Stimulated activated CD8-positive, alpha-beta memory T cell treated with anti-CD3 and anti-CD28 coated beads, Interleukin-15, amount 100 ng/mL, for 4 hours (primary cell): ENCODE measurements around the gene LRPPRC.

Experiments
- DNase-seq, 2 donors: peaks; one replicate each; pipeline ENCODE4 v3.0.0-alpha.2; 2020; ENCODE audit warnings: low read depth in 2 of 2

LRPPRC gene

GRCh38 chr2:43980902-43981301, 14.9 kb downstream of the LRPPRC start:
- no peak for DNase-seq

GRCh38 chr2:43977677-43978375, 18.0 kb downstream of the LRPPRC start:
- DNase-seq: no peak

DNA sequence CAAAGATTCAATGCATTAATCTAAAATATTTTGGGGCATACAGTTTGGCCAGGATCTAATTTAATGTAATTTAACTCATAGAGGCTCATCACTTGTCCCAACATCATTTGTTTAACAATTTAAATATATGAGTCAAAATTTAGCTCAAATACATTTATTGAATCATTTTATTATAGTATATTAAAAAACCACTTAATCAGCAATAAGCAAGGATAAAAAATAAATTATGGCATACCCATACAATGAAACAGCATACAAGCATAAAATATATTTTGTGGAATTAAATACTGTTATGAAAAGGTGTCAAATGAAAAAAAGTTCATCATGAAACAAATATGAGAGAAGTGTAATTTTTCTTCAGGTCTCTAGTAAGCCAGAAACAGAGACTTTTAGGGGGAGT, 34.9 kb downstream of the LRPPRC start:
- DNase-seq: no peak

DNA sequence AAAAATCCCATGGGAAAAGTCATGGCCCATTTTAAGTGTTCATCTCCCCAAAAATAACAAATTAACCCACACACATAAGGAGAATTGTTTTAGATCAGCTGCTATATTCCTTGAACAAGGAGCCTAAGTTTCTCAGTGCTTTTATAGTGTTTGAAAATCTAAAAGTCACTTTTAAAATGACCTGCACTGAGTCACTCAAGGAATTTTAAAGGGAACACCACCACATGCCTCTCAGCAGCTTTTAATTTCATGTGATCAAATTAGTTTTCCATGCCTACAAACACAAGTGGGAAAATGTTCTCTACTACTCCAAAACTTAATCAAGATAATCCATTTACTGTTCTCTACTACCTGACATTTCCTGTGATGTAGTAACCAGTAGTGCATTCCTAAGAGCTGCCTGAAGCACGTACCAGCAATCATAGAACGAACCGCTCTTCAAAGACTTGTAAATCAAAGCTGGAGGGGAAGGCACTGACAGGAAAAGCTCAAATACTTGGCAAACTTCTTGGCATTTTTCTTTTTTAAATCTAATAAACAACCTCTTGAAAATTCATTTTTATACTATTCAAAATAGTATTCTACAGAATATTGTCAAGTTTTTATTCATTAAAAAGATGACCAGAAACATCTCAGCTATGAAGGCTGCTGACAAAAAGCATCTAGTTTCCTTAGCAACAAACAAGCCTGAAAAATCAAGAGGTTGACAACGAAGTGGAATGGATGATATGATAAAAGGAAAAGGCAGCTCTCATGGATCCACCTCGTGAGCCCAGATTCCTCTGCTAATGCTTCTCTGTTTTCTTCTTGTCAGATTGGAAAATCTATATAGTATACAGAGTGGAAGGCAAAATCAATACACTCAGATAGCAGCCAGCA, 37.2 kb downstream of the LRPPRC start:
- DNase-seq: no peak

DNA sequence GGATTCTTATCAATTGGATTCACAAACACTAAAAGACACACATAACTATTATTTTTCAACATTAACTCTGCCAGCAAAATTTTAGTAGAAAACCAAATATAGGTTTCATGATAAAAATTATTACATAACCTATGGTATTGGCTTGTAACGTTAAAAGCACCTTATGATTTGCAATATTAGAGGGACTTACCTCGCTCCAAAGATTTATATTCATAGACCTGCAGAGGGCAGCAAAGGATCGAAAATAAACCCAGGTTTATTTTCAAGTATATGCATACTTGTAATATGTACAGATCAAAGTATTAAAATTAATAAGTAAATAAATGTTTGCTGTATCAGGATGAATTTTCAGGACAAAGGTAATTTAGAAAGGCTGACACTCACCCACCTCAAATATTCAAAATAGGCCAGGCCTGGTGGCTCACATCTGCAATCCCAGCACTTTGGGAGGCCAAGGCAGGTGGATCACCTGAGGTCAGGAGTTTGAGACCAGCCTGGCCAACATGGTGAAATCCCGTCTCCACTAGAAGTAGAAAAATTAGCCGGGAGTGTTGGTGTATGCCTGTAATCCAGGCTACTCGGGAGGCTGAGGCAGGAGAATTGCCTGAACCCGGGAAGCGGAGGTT, 45.3 kb downstream of the LRPPRC start:
- DNase-seq: no peak

GRCh38 chr2:43948370-43948769, 47.4 kb downstream of the LRPPRC start:
- no peak for DNase-seq

DNA sequence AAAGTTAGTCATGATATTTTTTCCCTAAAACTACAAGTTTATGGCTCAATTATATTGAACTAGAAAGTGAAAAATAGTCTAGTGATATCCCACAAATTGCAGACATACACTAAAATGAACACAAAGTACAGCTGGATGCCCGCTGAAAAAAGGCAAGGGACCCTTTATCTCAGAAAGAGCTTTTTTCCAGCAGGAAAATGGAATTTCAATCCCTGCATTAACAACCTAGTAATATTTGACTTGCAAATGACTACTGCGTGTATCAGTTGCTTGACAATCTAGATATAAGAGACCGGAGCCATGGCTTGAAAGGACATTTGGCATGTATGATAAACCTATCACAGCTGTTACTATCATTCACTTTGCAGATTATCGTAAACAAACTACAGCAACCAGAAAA, 49.1 kb downstream of the LRPPRC start:
- no peak for DNase-seq

- DNase-seq: no peak
Observed at GRCh38 chr2:43945439-43945838, 50.4 kb downstream of the LRPPRC start.

DNA sequence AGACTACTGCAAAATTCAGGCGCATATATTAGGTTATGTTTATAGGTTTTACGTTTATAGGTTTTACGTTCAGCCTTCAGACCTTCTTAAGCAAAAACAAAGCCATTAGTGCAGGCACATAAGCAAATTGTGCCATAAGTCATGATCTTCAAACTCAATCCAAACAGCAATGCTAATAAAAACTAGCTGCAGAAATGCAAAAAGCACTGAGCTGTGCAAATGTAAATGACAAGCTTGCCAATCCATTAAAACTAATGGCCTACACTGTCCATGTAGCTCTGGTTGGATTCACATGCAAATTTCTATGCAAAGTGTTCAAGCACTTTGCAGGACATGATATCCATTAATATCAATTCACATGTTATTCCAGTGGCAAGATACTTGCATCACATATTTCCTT, 50.9 kb downstream of the LRPPRC start:
- no peak for DNase-seq

DNA sequence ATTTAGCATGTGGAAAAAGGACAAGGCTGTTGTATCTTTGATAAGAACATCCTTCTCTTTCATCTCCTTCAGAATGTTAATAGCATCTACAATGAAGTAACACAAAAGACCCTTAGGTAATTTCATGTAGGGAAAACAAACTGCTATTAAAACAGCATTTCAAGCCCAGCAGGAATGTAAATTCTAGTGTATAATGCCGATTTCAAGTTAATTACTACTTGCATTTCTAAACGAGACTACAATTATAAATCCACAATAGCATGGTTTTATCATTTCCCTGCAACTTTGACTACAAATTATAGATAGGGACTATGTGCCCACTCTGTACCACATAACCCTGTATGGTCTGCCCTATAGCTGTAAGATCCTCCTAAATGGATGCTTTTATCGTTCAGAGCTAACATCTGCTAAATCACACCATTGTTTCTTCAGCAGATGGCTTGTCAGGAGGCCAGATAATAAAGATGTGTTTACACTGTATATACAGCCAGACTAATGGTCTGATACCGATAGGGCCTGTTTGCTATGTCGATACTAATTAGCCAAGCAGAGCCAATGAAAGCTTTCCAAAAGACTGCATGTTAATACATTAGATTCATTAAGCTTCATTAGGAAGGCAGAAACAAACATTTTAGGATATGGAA, 51.9 kb downstream of the LRPPRC start:
- no peak for DNase-seq

GRCh38 chr2:43943323-43943722, 52.5 kb downstream of the LRPPRC start:
- no peak for DNase-seq

DNA sequence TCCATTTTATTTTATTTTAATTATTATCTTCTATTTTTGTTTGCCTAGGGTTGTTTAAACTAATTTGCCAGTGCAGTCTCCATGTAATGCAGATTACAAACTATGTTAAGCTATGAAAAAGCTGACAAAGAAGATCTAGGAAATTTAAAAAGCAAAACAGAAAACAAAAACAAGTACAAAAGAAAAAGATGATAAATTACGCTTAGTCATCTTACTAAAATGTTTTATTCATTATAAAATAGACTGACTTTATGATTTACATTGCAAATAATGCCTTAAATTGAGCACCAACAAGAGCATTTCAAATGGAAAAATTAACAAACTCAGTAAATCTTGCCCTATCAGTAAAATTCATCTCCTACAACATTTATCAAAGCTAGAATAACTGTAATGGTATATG, 52.9 kb downstream of the LRPPRC start:
- no peak for DNase-seq

GRCh38 chr2:43941966-43942365, 53.8 kb downstream of the LRPPRC start:
- no peak for DNase-seq

- DNase-seq: no peak
Observed at GRCh38 chr2:43941359-43941758, 54.4 kb downstream of the LRPPRC start.

DNA sequence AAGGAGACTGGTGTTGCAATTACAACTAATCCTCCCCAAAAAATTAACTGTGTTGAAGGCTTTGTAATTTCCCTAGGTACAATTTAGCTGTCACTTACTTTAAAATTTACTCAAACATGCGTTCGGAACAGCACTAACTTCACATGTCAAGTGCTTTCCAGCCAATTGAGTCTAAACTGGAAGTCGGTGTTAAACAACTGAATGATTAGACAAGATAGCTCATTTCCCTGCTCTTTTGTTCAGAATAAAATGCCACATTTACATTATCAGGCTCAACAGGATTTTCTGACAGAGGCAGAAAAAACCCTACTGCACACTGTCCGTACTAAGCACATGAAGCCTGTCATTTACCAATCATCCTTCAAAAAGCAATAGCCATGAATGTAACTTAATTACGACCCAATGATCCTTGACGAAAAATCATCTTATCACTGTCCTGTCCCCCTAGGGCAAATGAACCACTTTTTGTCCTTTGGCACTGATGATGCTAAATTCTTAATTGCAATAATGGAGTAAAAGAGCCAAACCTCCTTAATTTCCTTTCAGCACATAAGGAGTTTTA, 56.0 kb downstream of the LRPPRC start:
- DNase-seq: no peak

DNA sequence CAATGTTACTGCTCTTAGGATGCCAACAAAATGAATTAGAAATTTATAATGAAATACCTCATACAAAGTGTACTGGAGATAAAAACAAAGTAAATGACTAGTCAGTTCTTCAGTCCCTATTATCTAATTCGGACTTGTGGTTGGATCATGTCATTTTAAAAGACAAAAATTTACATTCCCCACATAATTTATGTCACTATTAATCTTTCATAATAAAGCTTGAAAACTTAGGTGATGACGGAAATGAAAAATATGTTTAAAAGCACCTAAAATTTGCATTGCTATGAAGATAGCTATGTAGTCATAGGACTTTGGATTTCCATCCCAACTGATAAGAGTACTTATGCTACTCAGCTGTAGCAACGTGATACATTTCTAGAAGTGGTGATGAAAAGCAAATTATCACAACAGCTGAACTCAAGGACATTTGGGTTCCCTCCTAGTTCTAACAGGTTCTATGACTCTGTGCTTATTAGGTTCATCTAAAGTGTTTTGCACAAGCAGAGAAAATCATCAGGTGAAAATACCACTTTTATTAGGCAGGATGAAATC, 58.4 kb downstream of the LRPPRC start:
- no peak for DNase-seq

GRCh38 chr2:43934567-43934966, 61.2 kb downstream of the LRPPRC start:
- DNase-seq: no peak

DNA sequence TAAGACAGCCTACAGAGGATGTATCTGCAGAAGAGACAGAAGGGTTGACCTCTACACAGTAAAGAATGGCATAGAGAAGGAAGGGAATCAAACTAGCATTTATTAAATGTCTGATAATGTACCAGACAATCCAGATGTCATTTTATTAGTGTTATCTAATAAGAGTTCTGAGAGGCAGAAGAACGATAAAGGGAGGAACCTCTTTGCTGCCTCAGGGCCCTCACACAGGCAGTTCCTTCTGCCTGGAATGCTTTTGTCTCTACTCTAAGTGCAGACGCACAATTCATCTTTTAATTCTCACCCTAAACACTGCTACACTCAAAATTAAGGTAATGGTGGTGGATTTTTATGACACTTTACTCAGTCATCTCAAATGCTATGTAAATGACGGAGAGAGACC, 64.5 kb downstream of the LRPPRC start:
- no peak for DNase-seq

GRCh38 chr2:43927442-43927841, 68.3 kb downstream of the LRPPRC start:
- no peak for DNase-seq

- DNase-seq: no peak
Observed at GRCh38 chr2:43925431-43925830, 70.4 kb downstream of the LRPPRC start.

GRCh38 chr2:43924463-43924862, 71.3 kb downstream of the LRPPRC start:
- no peak for DNase-seq
